ENCODE results near the gene PDE11A.
"Not testable (repeated sequence)": the region's sequence is repeated elsewhere in the genome, so short reads cannot be mapped to it uniquely, and the experiment has no call there.

Gene PDE11A

DNA sequence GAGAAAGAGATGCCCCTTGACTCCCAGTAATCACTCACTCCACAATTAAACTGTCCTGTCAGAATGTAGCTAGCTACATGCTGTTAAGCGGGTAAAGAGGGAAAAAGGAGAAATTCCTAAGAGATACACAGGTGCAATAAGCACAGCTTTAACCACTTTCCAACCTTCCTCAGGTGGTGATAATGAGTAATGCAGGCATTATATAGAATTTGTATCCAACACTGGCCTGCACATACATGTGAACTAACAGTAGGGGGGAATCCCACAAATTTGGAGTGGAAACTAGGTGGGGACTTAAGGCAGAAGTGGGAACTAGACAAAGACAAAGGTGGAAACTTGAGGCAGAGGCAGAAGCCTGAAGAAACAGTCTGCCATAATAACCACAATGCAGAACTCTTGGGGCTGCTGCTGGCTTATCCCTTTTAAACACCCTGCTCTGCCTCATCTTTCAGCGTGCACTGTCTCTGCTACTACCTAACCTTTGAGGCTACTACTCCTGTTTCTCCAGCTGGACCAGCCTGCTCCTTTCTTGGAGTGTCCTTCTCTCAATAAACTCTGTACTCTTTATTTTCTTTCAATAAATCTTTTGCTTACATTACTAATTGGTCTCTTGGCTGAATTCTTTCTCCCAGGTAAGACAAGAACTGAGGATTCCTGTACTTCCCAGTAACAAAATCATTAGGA, 259.7 kb downstream of the PDE11A start:
- DNase-seq: no peak

DNA sequence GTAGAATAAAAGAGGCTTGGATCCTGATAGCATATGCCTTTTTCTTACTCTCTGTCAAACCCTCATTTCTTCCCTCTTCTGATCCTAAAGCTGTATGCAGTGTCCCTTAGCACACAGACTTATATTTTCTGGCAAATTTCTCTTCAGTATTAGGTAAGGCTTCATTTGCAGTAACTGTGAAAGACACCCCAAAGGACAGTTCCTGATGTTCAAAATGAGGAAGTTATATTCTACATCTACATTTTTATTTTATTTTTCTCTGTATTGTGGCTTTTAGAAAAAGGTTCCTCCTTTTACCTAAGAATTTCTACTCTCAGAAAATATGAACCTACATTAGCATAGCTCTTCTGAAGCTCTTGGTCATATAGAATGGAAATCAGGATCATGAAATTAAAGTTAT, 261.7 kb downstream of the PDE11A start:
- DNase-seq: no peak

DNA sequence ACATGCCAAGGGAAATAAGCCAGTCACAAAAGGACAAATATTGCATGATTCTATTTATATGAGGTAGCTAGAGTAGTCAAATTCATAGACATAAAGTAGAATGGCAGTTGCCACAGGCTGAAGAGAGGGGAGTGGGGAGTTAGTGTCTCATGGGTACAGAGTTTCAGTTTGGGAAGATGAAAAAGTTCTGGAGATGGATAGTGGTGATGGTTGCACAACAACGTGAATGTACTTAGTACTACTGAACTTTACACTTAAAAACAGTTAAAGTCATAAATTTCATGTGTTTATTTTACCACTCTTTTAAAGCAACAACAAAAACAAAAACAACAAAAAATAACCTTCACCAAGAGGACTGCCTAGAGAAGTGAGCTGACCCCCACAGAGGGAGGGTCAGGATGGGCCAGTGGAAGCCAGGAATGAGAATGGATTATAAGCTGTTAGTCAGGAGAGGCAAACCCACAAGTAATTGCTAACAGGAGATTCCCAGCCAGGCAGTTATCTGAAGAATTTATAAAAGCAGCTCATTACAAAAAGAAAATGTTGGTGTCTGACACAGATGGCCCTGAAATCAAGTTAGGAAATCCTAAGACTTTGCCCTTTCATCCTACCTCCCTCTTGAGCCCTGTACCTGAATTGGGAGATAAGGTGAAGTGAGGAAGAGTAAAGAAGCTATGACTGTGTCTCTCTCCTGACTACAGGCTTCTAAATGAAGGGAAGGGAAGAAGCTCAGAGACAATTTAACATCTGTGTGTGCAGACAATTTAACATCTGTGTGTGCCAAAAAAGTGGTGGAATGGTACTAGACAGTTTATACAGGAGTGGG, 263.4 kb downstream of the PDE11A start:
- no peak for DNase-seq

DNA sequence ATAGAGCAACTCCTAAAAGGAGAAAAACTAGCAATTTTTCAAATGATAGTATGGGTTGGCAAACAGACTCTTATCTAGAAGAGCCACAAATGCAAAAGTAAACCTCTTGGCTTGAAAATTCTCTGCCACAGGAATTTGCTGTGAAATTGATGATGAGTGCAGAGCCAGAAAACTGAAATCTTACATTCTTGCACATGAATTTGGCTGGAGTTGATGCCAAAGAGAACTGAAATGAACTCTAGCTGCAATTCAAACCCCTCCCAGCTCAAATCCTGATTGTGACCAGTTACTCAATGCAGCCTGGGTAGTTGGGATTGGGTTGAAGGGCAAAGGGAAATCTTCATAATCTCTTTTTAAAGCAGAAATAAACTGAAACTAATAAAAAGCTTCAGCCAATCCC, 266.6 kb downstream of the PDE11A start:
- no peak for DNase-seq

DNA sequence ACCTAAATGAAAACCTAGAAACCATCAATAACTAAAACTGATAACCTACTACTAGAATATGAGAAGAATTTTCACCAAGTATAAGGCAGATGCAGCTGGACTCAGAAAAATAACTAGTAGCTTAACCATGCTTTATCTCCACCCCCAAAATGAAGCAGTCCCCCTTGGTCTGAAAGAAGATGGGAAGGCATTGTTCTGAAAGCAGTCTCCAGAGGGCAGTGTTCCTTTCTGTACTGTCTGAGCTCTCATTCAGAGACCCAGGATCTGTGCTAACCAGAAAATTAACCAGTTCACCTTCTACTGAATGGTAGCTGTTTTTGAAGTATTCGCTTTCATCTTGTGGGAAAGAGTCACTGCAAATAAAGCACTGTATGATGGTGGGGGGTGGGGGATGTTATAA, 273.0 kb downstream of the PDE11A start:
- no peak for DNase-seq

DNA sequence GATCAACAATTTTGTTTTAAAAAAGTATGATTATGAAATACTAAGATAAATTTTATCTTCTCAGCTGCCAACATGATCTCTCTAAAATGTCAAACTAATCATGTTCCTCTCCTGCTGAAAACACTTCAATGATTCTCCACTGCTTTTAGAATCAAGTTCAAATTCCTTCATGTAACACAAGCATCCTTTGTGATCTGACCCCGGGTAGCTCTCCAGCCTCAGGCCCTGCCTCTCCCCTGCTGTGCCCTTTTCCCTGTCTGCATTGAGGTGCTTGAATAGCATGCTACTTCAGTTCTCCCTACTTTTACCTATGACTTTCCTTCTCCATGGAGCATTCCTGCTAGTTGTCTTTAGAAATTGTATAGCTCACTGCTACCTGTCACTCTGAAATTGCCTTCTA, 274.8 kb downstream of the PDE11A start:
- DNase-seq: no peak

DNA sequence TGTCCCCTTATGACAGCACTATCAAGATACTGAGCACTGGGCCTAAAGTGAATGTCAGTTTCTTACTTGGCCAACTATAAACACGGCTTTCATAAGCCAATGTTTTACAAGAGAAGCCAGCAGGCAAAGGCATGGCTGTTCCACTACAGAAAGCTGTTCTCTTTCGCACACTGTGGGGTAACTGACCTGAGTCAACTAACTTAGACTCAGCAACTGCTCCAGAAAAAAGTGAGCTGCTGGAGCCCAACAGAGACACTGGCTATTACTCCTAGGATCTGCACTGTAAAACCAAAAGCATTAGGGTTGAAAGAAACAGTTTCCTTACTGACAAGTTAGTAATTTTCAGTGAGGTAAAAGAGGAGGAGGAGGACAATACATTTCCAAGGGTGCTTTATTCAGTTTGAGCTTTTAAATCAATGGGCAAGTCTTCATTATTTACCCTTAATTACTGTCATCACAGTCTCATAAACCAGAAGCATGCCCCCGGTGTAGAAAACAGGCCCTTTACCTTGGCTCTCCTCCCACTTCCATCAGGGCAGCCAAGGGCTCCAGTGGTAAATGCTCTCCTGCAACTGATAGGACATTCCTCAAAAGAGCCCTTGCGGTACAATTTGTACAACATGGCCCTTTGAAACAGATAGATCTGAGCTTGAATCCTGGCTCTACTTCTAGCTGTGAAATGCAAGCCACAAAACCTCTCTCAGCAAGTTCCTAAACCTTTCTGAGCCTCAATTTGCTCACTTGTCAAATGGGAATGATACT, 275.7 kb downstream of the PDE11A start:
- DNase-seq: no peak

DNA sequence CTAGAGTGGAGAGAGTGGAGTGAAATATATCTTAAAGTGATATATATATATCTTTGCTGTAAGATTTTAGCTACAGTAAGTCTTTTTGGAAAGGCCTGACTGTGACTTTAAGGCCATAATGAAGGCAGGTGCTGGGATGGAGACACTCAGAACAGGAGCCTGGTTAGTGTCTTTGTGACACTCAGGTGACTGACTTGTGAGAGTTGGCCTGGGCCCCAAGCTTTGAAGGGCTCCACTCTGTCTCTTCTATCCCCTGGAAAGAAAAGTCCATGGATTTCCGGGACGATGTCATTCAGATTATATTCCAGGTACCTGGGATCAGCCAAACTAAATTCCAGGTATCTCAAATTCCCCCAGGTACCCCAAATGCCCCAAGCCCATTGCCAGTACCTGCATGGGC, 276.6 kb downstream of the PDE11A start:
- DNase-seq: no peak

DNA sequence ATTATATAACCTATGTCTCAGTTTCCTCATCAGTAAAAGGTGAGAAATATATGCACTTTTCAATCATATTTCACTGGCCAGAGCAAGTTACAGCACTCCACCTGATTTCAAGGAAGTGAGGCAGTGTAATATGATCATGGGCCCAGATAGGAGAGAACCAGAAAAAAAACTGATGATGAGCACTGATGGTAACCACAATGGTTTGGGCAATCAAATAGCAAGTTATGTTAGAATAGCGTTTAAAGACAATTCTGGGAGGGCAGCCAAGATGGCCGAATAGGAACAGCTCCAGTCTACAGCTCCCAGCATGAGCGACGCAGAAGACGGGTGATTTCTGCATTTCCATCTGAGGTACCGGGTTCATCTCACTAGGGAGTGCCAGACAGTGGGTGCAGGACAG, 287.4 kb downstream of the PDE11A start:
- not testable (repeated sequence) for DNase-seq

DNA sequence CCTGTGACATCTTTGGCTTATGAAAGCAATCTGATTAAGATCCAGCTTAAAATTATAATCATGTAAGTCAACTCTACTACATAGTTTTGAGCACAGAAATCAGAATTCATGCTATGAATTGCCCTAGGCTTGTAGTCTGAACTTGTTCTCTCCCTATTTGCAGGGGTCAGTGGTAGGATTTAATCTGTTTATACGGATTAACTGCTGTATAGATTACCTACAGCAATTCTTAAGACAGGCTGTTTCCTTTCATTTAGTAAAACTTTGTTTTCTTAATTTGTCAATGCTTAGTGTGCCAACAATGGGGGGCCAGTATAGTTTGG, 287.9 kb downstream of the PDE11A start:
- DNase-seq: no peak

DNA sequence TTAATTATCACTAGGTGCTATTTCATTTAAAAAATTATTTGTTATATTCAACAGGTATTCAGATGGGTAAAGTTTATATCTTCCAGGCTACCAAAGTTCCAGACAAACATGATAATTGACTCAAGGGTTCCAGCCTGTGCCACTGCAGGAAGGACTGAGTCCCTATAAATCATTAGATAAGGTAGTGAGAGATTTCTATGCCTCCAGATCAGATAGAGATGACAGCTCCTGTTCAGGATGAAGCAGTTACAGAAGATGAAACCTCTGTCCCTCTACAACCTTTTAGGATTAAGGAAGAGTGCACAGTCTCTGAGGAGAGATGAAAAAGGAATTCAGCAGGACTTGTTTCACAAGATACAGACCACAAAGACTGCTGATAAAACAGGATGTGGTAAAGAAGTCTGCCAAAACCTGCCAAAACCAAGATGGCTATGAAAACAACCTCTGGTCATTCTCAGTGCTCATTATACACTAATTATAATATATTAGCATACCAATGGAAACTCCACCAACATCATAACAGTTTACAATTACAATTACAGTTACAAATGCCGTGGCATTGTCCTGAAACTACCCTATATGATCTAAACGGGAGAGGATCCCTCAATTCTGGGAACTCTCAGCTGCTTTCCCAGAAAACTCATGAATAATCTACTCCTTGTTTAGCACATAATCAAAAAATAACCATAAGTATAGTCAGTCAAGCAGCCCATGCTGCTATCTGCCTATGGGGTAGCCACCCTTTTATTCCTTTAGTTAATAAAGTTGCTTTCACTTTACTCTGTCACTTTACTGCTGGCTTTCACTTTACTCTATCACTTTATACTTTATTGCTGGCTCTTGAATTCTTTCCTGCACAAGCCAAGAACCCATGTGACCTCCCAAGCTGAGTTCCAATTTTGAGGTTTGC, 288.5 kb downstream of the PDE11A start:
- no peak for DNase-seq

DNA sequence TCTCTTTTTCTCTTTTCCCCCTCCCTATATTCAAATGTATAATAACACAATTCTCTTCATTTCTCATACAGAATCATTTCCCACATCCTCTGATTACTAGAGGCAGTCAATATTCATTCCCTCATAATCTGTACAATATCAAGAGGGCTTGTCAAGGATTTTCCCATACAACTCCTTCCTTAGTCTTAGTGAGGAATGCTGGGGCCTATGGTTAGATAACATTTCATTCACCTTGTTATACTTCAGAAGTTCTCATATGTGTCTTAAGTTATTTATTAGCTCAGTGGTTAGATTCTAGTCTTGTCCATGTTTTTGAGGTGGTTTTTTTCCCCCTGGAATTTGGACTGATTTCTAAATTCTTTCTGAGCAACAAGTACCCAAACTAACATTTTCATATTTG, 289.5 kb downstream of the PDE11A start:
- no peak for DNase-seq

DNA sequence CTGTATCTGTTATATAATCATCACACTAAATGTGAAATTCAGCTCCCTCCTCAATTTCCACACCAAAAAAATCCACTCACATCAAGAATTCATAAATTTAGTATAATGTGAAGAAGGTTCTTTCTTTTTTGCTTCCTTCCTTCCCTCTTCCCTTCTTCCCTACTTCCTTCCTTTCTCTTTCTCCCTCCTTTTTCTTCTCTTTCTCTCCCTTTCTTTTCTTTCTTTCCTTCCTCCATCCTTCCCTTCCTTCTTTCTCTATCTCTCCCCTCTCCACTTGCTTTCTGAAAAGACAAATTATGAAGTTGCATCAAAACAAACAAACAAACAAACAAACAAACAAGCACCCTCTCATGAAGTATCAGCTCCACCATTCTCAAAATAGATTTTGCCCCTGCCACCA, 290.0 kb downstream of the PDE11A start:
- no peak for DNase-seq

DNA sequence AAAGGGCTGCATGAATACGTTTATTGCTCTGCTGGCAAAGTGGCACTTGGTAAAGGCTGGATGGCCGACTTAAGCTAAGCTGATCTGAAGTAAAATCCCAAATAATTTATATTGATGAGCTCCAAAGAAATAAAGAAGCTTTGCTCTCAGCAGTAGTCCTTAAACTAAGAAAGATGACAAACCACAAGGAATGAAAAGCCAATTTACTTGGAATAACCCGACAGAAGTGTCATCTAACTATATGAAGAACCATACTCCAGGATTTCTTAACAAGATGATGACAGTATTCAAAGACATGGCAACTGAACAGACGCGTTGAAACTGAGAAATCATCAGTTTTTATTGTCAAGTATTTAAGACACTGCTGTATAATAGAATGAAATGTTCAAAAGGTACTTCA, 294.1 kb downstream of the PDE11A start:
- no peak for DNase-seq

DNA sequence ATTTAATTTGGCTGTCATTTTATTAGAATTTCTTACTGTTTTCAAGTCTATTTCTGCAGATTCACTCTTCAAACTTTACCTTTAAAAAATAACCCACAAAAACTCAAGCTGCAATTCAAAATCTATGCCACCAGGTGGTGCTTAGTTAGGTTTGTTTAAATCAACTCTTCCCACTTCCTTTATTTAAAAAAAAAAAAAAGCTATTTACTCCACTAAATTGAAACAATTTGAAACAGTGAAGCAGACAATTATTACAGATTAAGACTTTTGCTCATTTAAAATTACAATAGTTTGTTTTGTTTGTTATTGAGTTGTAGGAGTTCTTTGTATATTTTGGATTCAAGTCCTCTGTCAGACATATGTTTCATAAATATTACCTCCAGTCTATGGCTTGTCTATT, 300.0 kb downstream of the PDE11A start:
- no peak for DNase-seq

DNA sequence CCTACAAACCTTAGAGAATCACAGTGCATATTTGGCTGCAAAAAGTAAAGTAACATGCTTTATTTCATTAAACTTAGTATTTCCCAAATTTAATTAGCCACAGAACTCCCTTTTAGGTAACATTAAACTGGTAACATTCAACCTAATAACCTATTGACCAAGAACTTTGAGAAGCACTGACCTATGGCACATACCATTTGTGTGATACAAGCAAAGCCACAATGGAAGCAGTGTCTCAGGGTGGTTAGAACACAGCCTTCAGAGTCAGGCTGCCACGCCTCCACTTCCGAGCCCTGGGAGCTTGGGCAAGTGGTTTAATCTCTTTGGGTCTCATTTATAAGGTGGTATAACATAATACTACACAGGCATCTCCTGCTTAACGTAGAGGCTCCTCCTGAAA, 301.4 kb downstream of the PDE11A start:
- no peak for DNase-seq

DNA sequence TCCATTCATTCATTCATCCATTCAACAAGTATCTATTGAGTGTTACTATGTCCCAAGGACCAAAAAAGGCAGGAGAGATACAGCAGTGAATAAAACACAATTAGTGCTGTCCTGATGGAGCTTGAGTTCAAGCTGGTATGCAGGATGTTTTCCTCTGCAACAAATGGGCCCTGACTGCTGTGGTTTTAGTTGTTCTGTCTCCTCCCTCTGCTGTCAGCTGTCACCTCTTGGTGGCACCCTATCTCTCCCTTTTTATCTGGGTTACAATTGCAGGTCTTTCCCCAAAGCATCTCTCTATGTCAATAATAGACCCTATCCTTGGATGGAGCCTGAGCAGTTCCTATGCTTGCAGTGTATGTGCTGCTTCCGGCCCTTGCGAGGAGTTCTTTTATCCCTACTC, 304.8 kb downstream of the PDE11A start:
- no peak for DNase-seq

DNA sequence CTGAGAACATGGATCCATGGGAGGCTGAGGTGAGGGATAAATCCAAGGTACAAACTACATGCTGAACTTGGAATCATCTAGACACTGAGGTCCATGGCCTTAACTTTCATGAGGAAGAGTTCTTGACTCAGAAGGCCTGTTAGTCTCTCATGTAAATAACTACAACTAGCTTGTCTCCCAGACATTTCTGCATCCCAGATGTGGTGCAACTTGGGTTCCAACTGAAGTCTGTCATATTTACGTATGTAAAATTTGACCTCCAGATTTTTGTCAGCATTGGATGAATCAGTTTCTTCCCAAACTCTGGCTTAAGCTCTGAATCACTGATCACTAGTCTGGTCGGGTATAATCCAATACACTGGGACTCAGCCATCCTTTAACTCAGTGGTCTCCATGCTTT, 306.9 kb downstream of the PDE11A start:
- no peak for DNase-seq

DNA sequence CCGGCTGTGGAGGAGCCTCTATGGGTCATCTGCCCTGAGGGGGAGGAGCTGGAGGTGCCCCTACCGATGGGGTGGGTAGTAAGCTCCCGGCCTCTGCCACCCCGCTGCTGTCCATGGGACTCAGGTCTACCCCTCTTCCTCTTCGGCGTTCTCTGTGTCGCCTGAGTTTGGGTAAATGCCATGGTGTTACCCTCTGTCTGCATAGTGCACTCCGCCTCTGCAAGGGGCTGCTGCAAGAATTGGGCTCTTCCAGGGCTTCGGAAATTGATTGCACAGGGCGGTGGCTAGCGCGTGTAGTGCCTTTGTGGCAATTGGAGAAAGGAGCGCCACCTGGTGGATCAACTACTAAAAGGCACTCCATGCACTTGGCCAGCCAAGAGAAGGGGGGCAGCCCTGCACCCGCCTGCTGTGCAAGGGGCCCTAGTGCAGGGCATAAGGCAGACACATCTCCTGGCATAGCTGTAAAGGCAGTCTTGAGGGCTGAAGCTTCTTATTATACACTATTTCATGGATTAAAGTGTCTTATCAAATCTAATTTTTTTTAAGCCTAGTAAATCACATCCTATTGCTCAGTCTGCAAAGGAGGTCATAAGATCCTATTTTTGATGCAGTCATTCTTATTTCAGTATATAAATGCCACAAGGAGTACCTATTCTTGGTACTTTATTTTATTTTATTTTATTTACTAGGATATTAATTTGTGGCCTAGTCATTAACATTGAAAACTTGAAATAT, 308.9 kb downstream of the PDE11A start:
- peak; percentile 20 to 62 (median 52) for DNase-seq

DNA sequence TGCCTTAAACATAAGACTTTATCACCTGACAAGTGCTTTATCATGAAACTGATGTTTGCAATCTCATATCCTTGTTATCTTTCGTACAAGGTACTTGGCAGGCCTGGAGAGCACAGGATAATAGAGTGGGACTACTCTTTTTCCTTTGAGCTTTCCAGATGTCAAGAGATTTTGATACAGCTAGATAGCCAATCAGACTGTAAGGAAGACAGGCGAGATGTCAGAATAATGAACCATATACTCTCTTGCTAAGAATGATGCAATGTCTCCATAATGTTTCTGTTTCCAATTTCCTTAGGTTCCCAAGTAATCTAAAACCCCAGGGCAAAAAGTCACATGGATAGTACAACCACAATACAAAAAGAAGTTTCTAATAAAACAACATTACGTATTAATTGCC, 313.1 kb downstream of the PDE11A start:
- DNase-seq: no peak

DNA sequence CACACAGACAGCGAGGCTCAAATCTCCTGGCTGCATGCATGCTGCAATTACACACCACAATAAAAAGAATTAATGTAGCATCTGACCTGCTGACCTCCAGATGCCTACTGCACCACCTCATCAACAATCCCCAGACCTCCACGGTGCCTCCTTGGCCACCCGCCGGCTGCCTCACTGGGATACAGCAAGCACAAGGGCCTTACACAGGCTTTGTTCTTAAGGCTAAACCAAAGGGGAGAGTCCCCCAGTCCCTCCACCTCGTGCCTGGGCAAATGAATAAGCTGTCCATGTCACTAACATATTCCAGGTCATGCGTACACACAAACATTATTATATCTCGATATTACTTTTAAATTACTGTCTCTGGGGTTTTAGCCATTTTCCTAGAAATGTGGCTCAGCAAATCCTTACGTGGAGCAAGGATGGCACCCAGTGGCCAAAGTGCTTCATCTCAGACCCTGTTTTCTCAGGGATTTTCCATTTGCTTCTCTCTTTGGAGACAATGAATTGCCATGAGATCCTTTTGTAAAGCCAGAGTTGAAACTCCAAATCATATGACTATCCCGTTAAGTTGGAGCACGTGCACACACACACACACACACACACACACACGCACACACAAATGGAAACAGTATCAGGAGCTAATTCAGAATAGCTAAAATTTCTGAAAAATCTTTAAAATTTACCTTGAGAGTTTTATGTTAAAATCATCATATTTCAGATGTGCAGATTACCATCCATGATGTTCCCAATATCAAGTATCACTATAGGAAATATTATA, 313.8 kb downstream of the PDE11A start:
- no peak for DNase-seq

All from activated naive CD4-positive, alpha-beta T cell (primary cell).